ENCODE data around the gene KRT6C.

The KRT6C gene

GRCh38 chr12:52473768-52474167 is at the start of gene KRT6C:
Gene KRT6C (minus strand): TSS chr12:52473805. CDS start chr12:52473737, 68 bp downstream.
- Histone ChIP-seq H3K36me3 (ENCODE audit: control insufficient read depth in 1 of 2, insufficient read depth in 2 of 2, low read length in 2 of 2) (no peaks in the 10 kb centered on the region), H3K9me3 (ENCODE audit: control insufficient read depth in 1 of 2, low read length in 2 of 2) (no peaks in the 10 kb centered on the region), H3K4me3 (ENCODE audit: low read depth in 1 of 2, low read length in 2 of 2) (no peak within 1 kb of the TSS), H3K27me3 (ENCODE audit: low read depth, low read length) (no peaks in the 10 kb centered on the region), H3K27ac (ENCODE audit: low read length) (no peak within 1 kb of the TSS), H3K4me1 (ENCODE audit: control insufficient read depth in 1 of 2, insufficient read depth in 2 of 2, low read length in 2 of 2) (no peaks in the 10 kb centered on the region)

GRCh38 chr12:52522346-52523011 is 48.9 kb upstream of the KRT6C start:
- Histone ChIP-seq H3K9me3 (ENCODE audit: control insufficient read depth in 1 of 2, low read length in 2 of 2) (no peaks in the 10 kb centered on the region), H3K27ac (ENCODE audit: low read length) (no peak overlapping the region), H3K36me3 (ENCODE audit: control insufficient read depth in 1 of 2, insufficient read depth in 2 of 2, low read length in 2 of 2) (no peaks in the 10 kb centered on the region), H3K27me3 (ENCODE audit: low read depth, low read length) (no peaks in the 10 kb centered on the region), H3K4me1 (ENCODE audit: control insufficient read depth in 1 of 2, insufficient read depth in 2 of 2, low read length in 2 of 2) (peaks cover 6 to 9% of the 10 kb centered on the region in 2 donors), H3K4me3 (ENCODE audit: low read depth in 1 of 2, low read length in 2 of 2) (no peak overlapping the region)

- H3K4me3 ChIP-seq (ENCODE audit: low read depth in 1 of 2, low read length in 2 of 2) = no peak overlapping the region
- no peaks in the 10 kb centered on the region for H3K27me3 ChIP-seq (ENCODE audit: low read depth, low read length)
- H3K4me1 ChIP-seq (ENCODE audit: control insufficient read depth in 1 of 2, insufficient read depth in 2 of 2, low read length in 2 of 2) = peaks cover 6 to 9% of the 10 kb centered on the region in 2 donors
- no peaks in the 10 kb centered on the region for H3K36me3 ChIP-seq (ENCODE audit: control insufficient read depth in 1 of 2, insufficient read depth in 2 of 2, low read length in 2 of 2)
- no peaks in the 10 kb centered on the region for H3K9me3 ChIP-seq (ENCODE audit: control insufficient read depth in 1 of 2, low read length in 2 of 2)
- H3K27ac ChIP-seq (ENCODE audit: low read length) = no peak overlapping the region
These were observed 48.1 kb upstream of the KRT6C start for GRCh38 chr12:52521568-52522266.

- Histone ChIP-seq H3K4me1 (ENCODE audit: control insufficient read depth in 1 of 2, insufficient read depth in 2 of 2, low read length in 2 of 2) (peaks cover 6 to 11% of the 10 kb centered on the region in 2 donors), H3K27ac (ENCODE audit: low read length) (no peak overlapping the region), H3K4me3 (ENCODE audit: low read depth in 1 of 2, low read length in 2 of 2) (no peak overlapping the region)
These were observed 47.6 kb upstream of the KRT6C start for GRCh38 chr12:52521175-52521567.

GRCh38 chr12:52519826-52520662 is 46.4 kb upstream of the KRT6C start, which contains the start of gene KRT5:
Gene KRT5 (minus strand): TSS chr12:52520394. CDS start chr12:52520296, 98 bp downstream.
- Histone ChIP-seq H3K36me3 (ENCODE audit: control insufficient read depth in 1 of 2, insufficient read depth in 2 of 2, low read length in 2 of 2) (no peaks in the 10 kb centered on the region), H3K27me3 (ENCODE audit: low read depth, low read length) (no peaks in the 10 kb centered on the region), H3K9me3 (ENCODE audit: control insufficient read depth in 1 of 2, low read length in 2 of 2) (no peaks in the 10 kb centered on the region), H3K4me1 (ENCODE audit: control insufficient read depth in 1 of 2, insufficient read depth in 2 of 2, low read length in 2 of 2) (peaks cover 6 to 15% of the 10 kb centered on the region in 2 donors), H3K27ac (ENCODE audit: low read length) (no peak within 1 kb of the TSS), H3K4me3 (ENCODE audit: low read depth in 1 of 2, low read length in 2 of 2) (no peak within 1 kb of the TSS)

More at GRCh38 chr12:52521175-52521567, 47.6 kb upstream of the KRT6C start:
- no peaks in the 10 kb centered on the region for H3K36me3 ChIP-seq (ENCODE audit: control insufficient read depth in 1 of 2, insufficient read depth in 2 of 2, low read length in 2 of 2)
- no peaks in the 10 kb centered on the region for H3K9me3 ChIP-seq (ENCODE audit: control insufficient read depth in 1 of 2, low read length in 2 of 2)
- H3K27me3 ChIP-seq (ENCODE audit: low read depth, low read length) = no peaks in the 10 kb centered on the region

- H3K4me1 ChIP-seq (ENCODE audit: control insufficient read depth in 1 of 2, insufficient read depth in 2 of 2, low read length in 2 of 2) = peaks cover 6 to 15% of the 10 kb centered on the region in 2 donors
- H3K4me3 ChIP-seq (ENCODE audit: low read depth in 1 of 2, low read length in 2 of 2) = no peak overlapping the region
- H3K27ac ChIP-seq (ENCODE audit: low read length) = no peak overlapping the region
- H3K27me3 ChIP-seq (ENCODE audit: low read depth, low read length) = no peaks in the 10 kb centered on the region
- H3K36me3 ChIP-seq (ENCODE audit: control insufficient read depth in 1 of 2, insufficient read depth in 2 of 2, low read length in 2 of 2) = no peaks in the 10 kb centered on the region
- H3K9me3 ChIP-seq (ENCODE audit: control insufficient read depth in 1 of 2, low read length in 2 of 2) = no peaks in the 10 kb centered on the region
These were observed 45.7 kb upstream of the KRT6C start for GRCh38 chr12:52519387-52519703.

- no peak overlapping the region for H3K4me3 ChIP-seq (ENCODE audit: low read depth in 1 of 2, low read length in 2 of 2)
- no peaks in the 10 kb centered on the region for H3K9me3 ChIP-seq (ENCODE audit: control insufficient read depth in 1 of 2, low read length in 2 of 2)
- no peaks in the 10 kb centered on the region for H3K27me3 ChIP-seq (ENCODE audit: low read depth, low read length)
- H3K27ac ChIP-seq (ENCODE audit: low read length) = no peak overlapping the region
- H3K36me3 ChIP-seq (ENCODE audit: control insufficient read depth in 1 of 2, insufficient read depth in 2 of 2, low read length in 2 of 2) = no peaks in the 10 kb centered on the region
- peaks cover 6 to 15% of the 10 kb centered on the region in 2 donors for H3K4me1 ChIP-seq (ENCODE audit: control insufficient read depth in 1 of 2, insufficient read depth in 2 of 2, low read length in 2 of 2)
These were observed 45.2 kb upstream of the KRT6C start for GRCh38 chr12:52518574-52519386.

- no peaks in the 10 kb centered on the region for H3K9me3 ChIP-seq (ENCODE audit: control insufficient read depth in 1 of 2, low read length in 2 of 2)
- no peak overlapping the region for H3K27ac ChIP-seq (ENCODE audit: low read length)
- no peak overlapping the region for H3K4me3 ChIP-seq (ENCODE audit: low read depth in 1 of 2, low read length in 2 of 2)
These were observed 44.3 kb upstream of the KRT6C start for GRCh38 chr12:52517888-52518287.

GRCh38 chr12:52517005-52517835 is 43.6 kb upstream of the KRT6C start:
- Histone ChIP-seq H3K27ac (ENCODE audit: low read length) (no peak overlapping the region), H3K4me1 (ENCODE audit: control insufficient read depth in 1 of 2, insufficient read depth in 2 of 2, low read length in 2 of 2) (peaks cover 6 to 15% of the 10 kb centered on the region in 2 donors), H3K9me3 (ENCODE audit: control insufficient read depth in 1 of 2, low read length in 2 of 2) (no peaks in the 10 kb centered on the region)

More at GRCh38 chr12:52517888-52518287, 44.3 kb upstream of the KRT6C start:
- peaks cover 6 to 15% of the 10 kb centered on the region in 2 donors for H3K4me1 ChIP-seq (ENCODE audit: control insufficient read depth in 1 of 2, insufficient read depth in 2 of 2, low read length in 2 of 2)
- H3K36me3 ChIP-seq (ENCODE audit: control insufficient read depth in 1 of 2, insufficient read depth in 2 of 2, low read length in 2 of 2) = no peaks in the 10 kb centered on the region
- no peaks in the 10 kb centered on the region for H3K27me3 ChIP-seq (ENCODE audit: low read depth, low read length)

More at GRCh38 chr12:52517005-52517835, 43.6 kb upstream of the KRT6C start:
- Histone ChIP-seq H3K4me3 (ENCODE audit: low read depth in 1 of 2, low read length in 2 of 2) (no peak overlapping the region), H3K27me3 (ENCODE audit: low read depth, low read length) (no peaks in the 10 kb centered on the region), H3K36me3 (ENCODE audit: control insufficient read depth in 1 of 2, insufficient read depth in 2 of 2, low read length in 2 of 2) (no peaks in the 10 kb centered on the region)

All from muscle layer of duodenum (tissue), 2 donors.